Gastroesophageal sphincter (tissue), 4 donors: Measurements from ENCODE around the gene SNPH. TPM values are rescaled to one million over a fixed set of nuclear protein-coding genes. Genes with fewer than 3 reads are reported as not detected.

Source experiments
- ATAC-seq: fragments of 150-250 bp; one replicate; pipeline ENCODE4 v1.9.1; 2016; ENCODE audit warnings: mild to moderate bottlenecking, moderate library complexity
- H3K27ac ChIP-seq, 4 donors: fragments of 200-600 bp; sonication (generic) in 3 of 4; 1 replicate in 3 of 4; 2 replicates in 1 of 4; pipeline ENCODE4 v1.5.1; 2016 to 2019
- H3K27me3 ChIP-seq: fragments of 200-600 bp; sonication (generic); one replicate; pipeline ENCODE4 v1.5.1; 2019
- H3K36me3 ChIP-seq, 2 donors: fragments of 200-600 bp; sonication (generic); one replicate each; pipeline ENCODE4 v1.5.1; 2019; ENCODE audit warnings: control low read depth in 1 of 2
- H3K4me1 ChIP-seq, 3 donors: fragments of 200-600 bp; sonication (generic); 1 replicate in 2 of 3; 2 replicates in 1 of 3; pipeline ENCODE4 v1.5.1; 2016 to 2019; ENCODE audit warnings: control low read depth in 2 of 3
- H3K4me3 ChIP-seq, 2 donors: fragments of 200-600 bp; sonication (generic); one replicate each; pipeline ENCODE4 v1.5.1; 2019; ENCODE audit warnings: mild to moderate bottlenecking in 1 of 2, moderate library complexity in 1 of 2
- H3K9me3 ChIP-seq, 3 donors: fragments of 200-600 bp; sonication (generic); one replicate each; pipeline ENCODE4 v1.5.1; 2017 to 2019; ENCODE audit warnings: control low read depth in 2 of 3
- CTCF ChIP-seq, 4 experiments: fragments of 200-600 bp in 2 of 4; fragments of 450-650 bp in 2 of 4; sonication (generic) in 1 of 4; IDR thresholded peaks; one replicate each; pipeline ENCODE4 v1.5.1; 2017 to 2019; ENCODE audit warnings: antibody characterized with exemption in 4 of 4, mild to moderate bottlenecking in 2 of 4, moderate library complexity in 2 of 4
- EP300 ChIP-seq: sonication (generic); formaldehyde crosslinking; IDR thresholded peaks from one replicate; pipeline ENCODE4 v1.6.1; 2017; ENCODE audit warnings: antibody characterized with exemption, mild to moderate bottlenecking
- POLR2A ChIP-seq, 2 donors: fragments of 450-650 bp; IDR thresholded peaks; one replicate each; pipeline ENCODE4 v1.6.1; 2017; ENCODE audit warnings: antibody characterized with exemption in 2 of 2, mild to moderate bottlenecking in 2 of 2, moderate library complexity in 1 of 2
- POLR2AphosphoS5 ChIP-seq: sonication (generic); formaldehyde crosslinking; IDR thresholded peaks from one replicate; pipeline ENCODE4 v1.6.1; 2017; ENCODE audit warnings: antibody characterized with exemption
- WGBS, 2 donors: methylation state at CpG; one replicate each; pipeline ENCODE4 v1.1.5; 2018; ENCODE audit warnings: low coverage in 1 of 2; 5-methylcytosine and 5-hydroxymethylcytosine counted together
- total RNA-seq, 4 donors: library from RNA; depleted of rRNA; stranded (reverse); fragments of >200 nt; gene quantifications; one replicate each; pipeline ENCODE4 v1.1.0, GENCODE V29; 2016

Gene SNPH
- total RNA-seq, 4 donors from 2014 or later = 9.8 to 31.6 (median 12.5) TPM

- H3K27me3 ChIP-seq = peaks cover 6% of the 10 kb centered on the region
- TF ChIP-seq POLR2A (IDR thresholded peaks at IDR 0.05) (no peak), CTCF (IDR thresholded peaks at IDR 0.05) (no peak), POLR2AphosphoS5 (no peak), EP300 (no peak)
- no peaks in the 10 kb centered on the region for H3K36me3 ChIP-seq
- WGBS, 2 donors = 67% methylated on average over 5 to 7 of the region's 17 CpGs
- H3K27ac ChIP-seq = peak overlapping the region in 2 of 4 donors; percentile 61 to 95
- peaks cover 2 to 18% (median 6%) of the 10 kb centered on the region in 3 donors for H3K4me1 ChIP-seq
- ATAC-seq = no peak
- no peaks in the 10 kb centered on the region for H3K9me3 ChIP-seq
- H3K4me3 ChIP-seq = no peak overlapping the region
These were observed 55.0 kb downstream of the SNPH start for GRCh38 chr20:1320902-1321653.

DNA sequence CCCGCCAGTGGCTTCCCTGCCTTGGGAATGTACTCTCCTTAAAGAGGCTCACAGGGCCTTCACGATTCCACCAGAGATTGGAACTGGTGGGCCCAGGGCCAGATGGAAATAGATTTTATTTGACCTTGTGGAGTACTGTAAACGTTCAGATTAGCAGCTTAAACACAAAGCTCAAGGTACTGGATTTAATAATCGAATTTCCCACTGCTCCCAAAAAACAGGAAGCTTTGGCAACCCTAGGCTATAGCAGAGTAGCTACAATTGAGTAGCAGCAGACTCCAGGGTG is 55.5 kb downstream of the SNPH start:
- Histone ChIP-seq H3K4me3 (no peak overlapping the region), H3K36me3 (no peaks in the 10 kb centered on the region), H3K9me3 (no peaks in the 10 kb centered on the region), H3K27ac (peak overlapping the region in 2 of 4 donors; percentile 61 to 95), H3K4me1 (peaks cover 5 to 23% (median 12%) of the 10 kb centered on the region in 3 donors), H3K27me3 (peaks cover 6% of the 10 kb centered on the region)
- TF ChIP-seq POLR2A (IDR thresholded peaks at IDR 0.05) (no peak), POLR2AphosphoS5 (no peak), CTCF (IDR thresholded peaks at IDR 0.05) (no peak), EP300 (no peak)
- 24% methylated on average over 3 of the region's 4 CpGs; no CpG with 5 or more reads in 1 of the 2 donors for WGBS, 2 donors
- ATAC-seq = no peak

- no peaks in the 10 kb centered on the region for H3K9me3 ChIP-seq
- WGBS, 2 donors = 47 to 64% methylated on average over 11 of the region's 11 CpGs
- peak overlapping the region in 3 of 4 donors; percentile 61 to 95 (median 88) for H3K27ac ChIP-seq
- H3K4me3 ChIP-seq = no peak overlapping the region
- peaks cover 6% of the 10 kb centered on the region for H3K27me3 ChIP-seq
- ATAC-seq = no peak
- H3K4me1 ChIP-seq = peaks cover 5 to 34% (median 22%) of the 10 kb centered on the region in 3 donors
- H3K36me3 ChIP-seq = no peaks in the 10 kb centered on the region
- no peak for TF ChIP-seq POLR2A (IDR thresholded peaks at IDR 0.05)
- TF ChIP-seq EP300 = no peak
- no peak for TF ChIP-seq CTCF (IDR thresholded peaks at IDR 0.05)
- peak; percentile 80 for TF ChIP-seq POLR2AphosphoS5
These were observed 56.6 kb downstream of the SNPH start for GRCh38 chr20:1322511-1323245.

DNA sequence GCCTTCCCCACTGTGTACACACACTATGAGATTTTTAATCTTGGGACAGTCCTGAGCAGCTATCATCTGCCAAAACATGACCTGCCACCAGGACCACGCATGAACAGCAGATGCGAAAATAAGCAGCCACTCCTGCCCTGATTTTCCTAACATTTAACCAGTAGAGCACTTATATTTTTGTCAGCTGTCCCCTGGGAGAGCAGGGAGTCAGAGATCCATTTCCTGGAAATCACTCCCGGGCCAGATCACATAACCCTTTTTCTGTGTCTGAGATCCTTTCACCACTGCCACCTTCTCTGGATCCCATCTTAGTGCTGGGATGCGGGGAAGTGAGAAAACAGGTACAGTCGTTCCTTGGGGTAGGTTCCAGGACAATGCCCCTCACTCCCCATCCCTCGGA is 57.2 kb downstream of the SNPH start:
- TF ChIP-seq EP300 (no peak), POLR2AphosphoS5 (no peak), CTCF (IDR thresholded peaks at IDR 0.05) (no peak), POLR2A (IDR thresholded peaks at IDR 0.05) (no peak)
- H3K4me3 ChIP-seq = no peak overlapping the region
- peak overlapping the region in 3 of 4 donors; percentile 61 to 95 (median 88) for H3K27ac ChIP-seq
- H3K9me3 ChIP-seq = no peaks in the 10 kb centered on the region
- 70 to 72% methylated on average over 5 to 6 of the region's 6 CpGs for WGBS, 2 donors
- H3K36me3 ChIP-seq = no peaks in the 10 kb centered on the region
- ATAC-seq = no peak
- H3K27me3 ChIP-seq = peaks cover 6% of the 10 kb centered on the region
- peaks cover 5 to 39% (median 28%) of the 10 kb centered on the region in 3 donors for H3K4me1 ChIP-seq
